ENCODE results near the gene EVC2.

EVC2 gene

GRCh38 chr4:5717449-5718158, 9.2 kb upstream of the EVC2 start:
- no peak overlapping the region for H2BK12ac ChIP-seq (ENCODE audit: low read length)
- peaks cover 0 to 2% of the 10 kb centered on the region in 2 donors for H3K4me1 ChIP-seq (ENCODE audit: control insufficient read depth in 2 of 2, insufficient read depth in 1 of 2, low read depth in 1 of 2, low read length in 2 of 2)
- no peaks in the 10 kb centered on the region for H3K27me3 ChIP-seq (ENCODE audit: control insufficient read depth in 3 of 3, insufficient read depth in 3 of 3, low read depth in 1 of 3, low read length in 3 of 3)
- no peak overlapping the region for H3K23ac ChIP-seq (ENCODE audit: low read depth, low read length, poor library complexity)
- H3K9me3 ChIP-seq (replicated peaks in 1 of 2; ENCODE audit: control insufficient read depth in 2 of 2, insufficient read depth in 1 of 2, low read depth in 1 of 2, low read length in 2 of 2): peaks cover 0 to 13% of the 10 kb centered on the region in 2 donors
- H2BK120ac ChIP-seq (ENCODE audit: low read depth, low read length): no peak overlapping the region
- no peak overlapping the region for H3K14ac ChIP-seq (ENCODE audit: low read length)
- H2AK5ac ChIP-seq (ENCODE audit: low read depth, low read length): no peak overlapping the region
- H3K4ac ChIP-seq (ENCODE audit: low read length): no peak overlapping the region
- H4K8ac ChIP-seq (ENCODE audit: low read depth, low read length): no peak overlapping the region
- no peak overlapping the region for H3K4me3 ChIP-seq (ENCODE audit: low read length in 2 of 2)
- H3K27ac ChIP-seq (replicated peaks; ENCODE audit: low read length): no peak overlapping the region
- no peak overlapping the region for H2BK5ac ChIP-seq (ENCODE audit: low read length)
- no peak overlapping the region for H3K9ac ChIP-seq (ENCODE audit: low read depth, low read length, poor library complexity)
- DNase-seq (ENCODE audit: low spot score): no peak
- H2AFZ ChIP-seq (ENCODE audit: low read length): no peak overlapping the region
- H2BK15ac ChIP-seq (ENCODE audit: low read length): no peak overlapping the region
- no CpG with 5 or more reads among the region's 4 CpGs for WGBS, 2 donors (ENCODE audit: extremely low coverage in 2 of 2, insufficient read length in 2 of 2, insufficient replicate concordance in 1 of 2)
- H3K36me3 ChIP-seq (replicated peaks in 1 of 2; ENCODE audit: control insufficient read depth in 2 of 2, insufficient read depth in 2 of 2, low read length in 2 of 2): peaks cover 3 to 10% of the 10 kb centered on the region in 2 donors
- H3K4me2 ChIP-seq (ENCODE audit: insufficient read depth, low read length, poor library complexity, severe bottlenecking): no peak overlapping the region
- H4K91ac ChIP-seq (ENCODE audit: low read depth, low read length, poor library complexity): no peak overlapping the region
- peaks cover 2% of the 10 kb centered on the region for H3K79me1 ChIP-seq (ENCODE audit: low read depth, low read length)
- H3K18ac ChIP-seq (ENCODE audit: low read length): no peak overlapping the region

GRCh38 chr4:5716391-5716790, 8.0 kb upstream of the EVC2 start:
- H3K23ac ChIP-seq (ENCODE audit: low read depth, low read length, poor library complexity): no peak overlapping the region
- no peak overlapping the region for H2AK5ac ChIP-seq (ENCODE audit: low read depth, low read length)
- H2BK120ac ChIP-seq (ENCODE audit: low read depth, low read length): no peak overlapping the region
- DNase-seq (ENCODE audit: low spot score): no peak
- no peak overlapping the region for H2BK5ac ChIP-seq (ENCODE audit: low read length)
- H3K27ac ChIP-seq (replicated peaks; ENCODE audit: low read length): no peak overlapping the region
- no peak overlapping the region for H3K4me3 ChIP-seq (ENCODE audit: low read length in 2 of 2)
- peaks cover 2% of the 10 kb centered on the region for H3K79me1 ChIP-seq (ENCODE audit: low read depth, low read length)
- WGBS, 2 donors (ENCODE audit: extremely low coverage in 2 of 2, insufficient read length in 2 of 2, insufficient replicate concordance in 1 of 2): no CpG with 5 or more reads among the region's 2 CpGs
- no peak overlapping the region for H4K8ac ChIP-seq (ENCODE audit: low read depth, low read length)
- H3K4ac ChIP-seq (ENCODE audit: low read length): no peak overlapping the region
- peaks cover 0 to 13% of the 10 kb centered on the region in 2 donors for H3K9me3 ChIP-seq (replicated peaks in 1 of 2; ENCODE audit: control insufficient read depth in 2 of 2, insufficient read depth in 1 of 2, low read depth in 1 of 2, low read length in 2 of 2)
- H3K9ac ChIP-seq (ENCODE audit: low read depth, low read length, poor library complexity): no peak overlapping the region
- H2BK15ac ChIP-seq (ENCODE audit: low read length): no peak overlapping the region
- H3K18ac ChIP-seq (ENCODE audit: low read length): no peak overlapping the region
- H2BK12ac ChIP-seq (ENCODE audit: low read length): no peak overlapping the region
- H2AFZ ChIP-seq (ENCODE audit: low read length): no peak overlapping the region
- H4K91ac ChIP-seq (ENCODE audit: low read depth, low read length, poor library complexity): no peak overlapping the region
- H3K27me3 ChIP-seq (ENCODE audit: control insufficient read depth in 3 of 3, insufficient read depth in 3 of 3, low read depth in 1 of 3, low read length in 3 of 3): no peaks in the 10 kb centered on the region
- peaks cover 3 to 10% of the 10 kb centered on the region in 2 donors for H3K36me3 ChIP-seq (replicated peaks in 1 of 2; ENCODE audit: control insufficient read depth in 2 of 2, insufficient read depth in 2 of 2, low read length in 2 of 2)
- no peak overlapping the region for H3K4me2 ChIP-seq (ENCODE audit: insufficient read depth, low read length, poor library complexity, severe bottlenecking)
- no peak overlapping the region for H3K14ac ChIP-seq (ENCODE audit: low read length)
- H3K4me1 ChIP-seq (ENCODE audit: control insufficient read depth in 2 of 2, insufficient read depth in 1 of 2, low read depth in 1 of 2, low read length in 2 of 2): peaks cover 0 to 6% of the 10 kb centered on the region in 2 donors

- no peak overlapping the region for H2BK120ac ChIP-seq (ENCODE audit: low read depth, low read length)
- peaks cover 0 to 13% of the 10 kb centered on the region in 2 donors for H3K9me3 ChIP-seq (replicated peaks in 1 of 2; ENCODE audit: control insufficient read depth in 2 of 2, insufficient read depth in 1 of 2, low read depth in 1 of 2, low read length in 2 of 2)
- H4K91ac ChIP-seq (ENCODE audit: low read depth, low read length, poor library complexity): no peak overlapping the region
- no peak overlapping the region for H2BK12ac ChIP-seq (ENCODE audit: low read length)
- no peaks in the 10 kb centered on the region for H3K27me3 ChIP-seq (ENCODE audit: control insufficient read depth in 3 of 3, insufficient read depth in 3 of 3, low read depth in 1 of 3, low read length in 3 of 3)
- no peak overlapping the region for H3K14ac ChIP-seq (ENCODE audit: low read length)
- no CpG with 5 or more reads among the region's 2 CpGs for WGBS, 2 donors (ENCODE audit: extremely low coverage in 2 of 2, insufficient read length in 2 of 2, insufficient replicate concordance in 1 of 2)
- H2AFZ ChIP-seq (ENCODE audit: low read length): no peak overlapping the region
- no peak overlapping the region for H3K4me2 ChIP-seq (ENCODE audit: insufficient read depth, low read length, poor library complexity, severe bottlenecking)
- no peak overlapping the region for H4K8ac ChIP-seq (ENCODE audit: low read depth, low read length)
- no peak overlapping the region for H3K4ac ChIP-seq (ENCODE audit: low read length)
- H3K4me1 ChIP-seq (ENCODE audit: control insufficient read depth in 2 of 2, insufficient read depth in 1 of 2, low read depth in 1 of 2, low read length in 2 of 2): peaks cover 0 to 9% of the 10 kb centered on the region in 2 donors
- H3K36me3 ChIP-seq (replicated peaks in 1 of 2; ENCODE audit: control insufficient read depth in 2 of 2, insufficient read depth in 2 of 2, low read length in 2 of 2): peaks cover 2 to 10% of the 10 kb centered on the region in 2 donors
- no peak overlapping the region for H3K27ac ChIP-seq (replicated peaks; ENCODE audit: low read length)
- no peak for DNase-seq (ENCODE audit: low spot score)
- no peak overlapping the region for H3K4me3 ChIP-seq (ENCODE audit: low read length in 2 of 2)
- no peak overlapping the region for H3K18ac ChIP-seq (ENCODE audit: low read length)
- H2BK5ac ChIP-seq (ENCODE audit: low read length): no peak overlapping the region
- H3K9ac ChIP-seq (ENCODE audit: low read depth, low read length, poor library complexity): no peak overlapping the region
- no peak overlapping the region for H3K23ac ChIP-seq (ENCODE audit: low read depth, low read length, poor library complexity)
- no peak overlapping the region for H2BK15ac ChIP-seq (ENCODE audit: low read length)
- peaks cover 2% of the 10 kb centered on the region for H3K79me1 ChIP-seq (ENCODE audit: low read depth, low read length)
- no peak overlapping the region for H2AK5ac ChIP-seq (ENCODE audit: low read depth, low read length)
These were observed 7.0 kb upstream of the EVC2 start for GRCh38 chr4:5715357-5715756.

- H3K9me3 ChIP-seq (replicated peaks in 1 of 2; ENCODE audit: control insufficient read depth in 2 of 2, insufficient read depth in 1 of 2, low read depth in 1 of 2, low read length in 2 of 2): peaks cover 0 to 13% of the 10 kb centered on the region in 2 donors
- H3K4me1 ChIP-seq (ENCODE audit: control insufficient read depth in 2 of 2, insufficient read depth in 1 of 2, low read depth in 1 of 2, low read length in 2 of 2): peaks cover 0 to 12% of the 10 kb centered on the region in 2 donors
- H3K4ac ChIP-seq (ENCODE audit: low read length): no peak overlapping the region
- no peak overlapping the region for H2BK15ac ChIP-seq (ENCODE audit: low read length)
- WGBS, 2 donors (ENCODE audit: extremely low coverage in 2 of 2, insufficient read length in 2 of 2, insufficient replicate concordance in 1 of 2): no CpG with 5 or more reads among the region's 6 CpGs
- DNase-seq (ENCODE audit: low spot score): no peak
- H3K4me2 ChIP-seq (ENCODE audit: insufficient read depth, low read length, poor library complexity, severe bottlenecking): no peak overlapping the region
- no peak overlapping the region for H3K4me3 ChIP-seq (ENCODE audit: low read length in 2 of 2)
- H2AK5ac ChIP-seq (ENCODE audit: low read depth, low read length): no peak overlapping the region
- H3K79me1 ChIP-seq (ENCODE audit: low read depth, low read length): peaks cover 2% of the 10 kb centered on the region
- no peak overlapping the region for H3K18ac ChIP-seq (ENCODE audit: low read length)
- no peak overlapping the region for H3K9ac ChIP-seq (ENCODE audit: low read depth, low read length, poor library complexity)
- no peak overlapping the region for H3K27ac ChIP-seq (replicated peaks; ENCODE audit: low read length)
- H3K14ac ChIP-seq (ENCODE audit: low read length): no peak overlapping the region
- H4K91ac ChIP-seq (ENCODE audit: low read depth, low read length, poor library complexity): no peak overlapping the region
- H2BK5ac ChIP-seq (ENCODE audit: low read length): no peak overlapping the region
- H2AFZ ChIP-seq (ENCODE audit: low read length): no peak overlapping the region
- no peak overlapping the region for H3K23ac ChIP-seq (ENCODE audit: low read depth, low read length, poor library complexity)
- no peak overlapping the region for H2BK120ac ChIP-seq (ENCODE audit: low read depth, low read length)
- H4K8ac ChIP-seq (ENCODE audit: low read depth, low read length): no peak overlapping the region
- H3K27me3 ChIP-seq (ENCODE audit: control insufficient read depth in 3 of 3, insufficient read depth in 3 of 3, low read depth in 1 of 3, low read length in 3 of 3): peaks cover 0 to 13% (median 0%) of the 10 kb centered on the region in 3 experiments
- H3K36me3 ChIP-seq (replicated peaks in 1 of 2; ENCODE audit: control insufficient read depth in 2 of 2, insufficient read depth in 2 of 2, low read length in 2 of 2): peaks cover 0 to 2% of the 10 kb centered on the region in 2 donors
- no peak overlapping the region for H2BK12ac ChIP-seq (ENCODE audit: low read length)
These were observed 5.5 kb upstream of the EVC2 start for GRCh38 chr4:5713861-5714260.

Data from neuronal stem cell (in vitro differentiated cells).